ENCODE data around the gene RUFY4. TPM values are rescaled to one million over a fixed set of nuclear protein-coding genes. Genes with fewer than 3 reads are reported as not detected.
"Not testable (repeated sequence)": the region's sequence is repeated elsewhere in the genome, so short reads cannot be mapped to it uniquely, and the experiment has no call there.

RUFY4 gene
- total and polyA plus RNA-seq, 9 donors: 0.14 to 0.28 (median 0.22) TPM; not detected in 2

DNA sequence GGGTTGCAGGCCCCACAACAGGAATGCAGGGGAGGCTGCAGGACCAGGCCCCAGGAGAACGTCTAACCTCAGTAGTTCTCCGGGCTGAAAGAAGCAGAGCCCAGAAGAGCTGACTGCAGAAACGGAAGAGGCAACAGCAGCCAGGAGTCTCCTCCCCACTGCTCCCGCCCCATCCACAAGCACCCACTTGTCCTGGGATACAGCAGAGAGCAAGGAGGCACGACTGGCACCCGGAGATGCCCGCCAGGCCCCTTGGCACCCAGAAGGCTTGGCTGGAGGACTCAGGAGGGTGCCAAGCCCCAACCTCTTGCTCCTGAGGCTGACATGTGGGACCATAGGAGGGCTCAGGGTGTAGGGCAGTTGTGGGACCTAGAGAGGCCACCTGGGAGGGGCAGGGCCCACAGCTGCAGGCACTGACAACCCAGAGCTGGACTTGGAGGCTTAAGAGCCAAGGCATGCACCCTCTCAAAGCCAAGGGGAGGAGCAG is 37.2 kb upstream of the RUFY4 start:
- H3K36me3 ChIP-seq (ENCODE audit: control insufficient read depth, insufficient read depth, low read length): no peaks in the 10 kb centered on the region
- H3K4me1 ChIP-seq (ENCODE audit: control insufficient read depth, insufficient read depth, low read length): peaks cover 32% of the 10 kb centered on the region
- DNase-seq: no peak
- whole genome bisulfite sequencing (ENCODE audit: insufficient coverage): 59% methylated on average over 7 of the region's 7 CpGs
- H3K9me3 ChIP-seq (replicated peaks; ENCODE audit: control insufficient read depth, low read depth, low read length): no peaks in the 10 kb centered on the region
- H3K27ac ChIP-seq (ENCODE audit: low read length): no peak overlapping the region
- H3K27me3 ChIP-seq (ENCODE audit: control insufficient read depth, insufficient read depth, low read length): peaks cover 24% of the 10 kb centered on the region
- no peak overlapping the region for H3K4me3 ChIP-seq (ENCODE audit: low read length)

- Histone ChIP-seq H3K4me3 (ENCODE audit: low read length) (no peak overlapping the region), H3K27me3 (ENCODE audit: control insufficient read depth, insufficient read depth, low read length) (peaks cover 24% of the 10 kb centered on the region), H3K4me1 (ENCODE audit: control insufficient read depth, insufficient read depth, low read length) (peaks cover 26% of the 10 kb centered on the region), H3K36me3 (ENCODE audit: control insufficient read depth, insufficient read depth, low read length) (no peaks in the 10 kb centered on the region), H3K9me3 (replicated peaks; ENCODE audit: control insufficient read depth, low read depth, low read length) (no peaks in the 10 kb centered on the region), H3K27ac (ENCODE audit: low read length) (no peak overlapping the region)
- WGBS (ENCODE audit: insufficient coverage): 61% methylated on average over 10 of the region's 12 CpGs
- no peak for DNase-seq
Measured at GRCh38 chr2:218032336-218033171, 36.5 kb upstream of the RUFY4 start.

DNA sequence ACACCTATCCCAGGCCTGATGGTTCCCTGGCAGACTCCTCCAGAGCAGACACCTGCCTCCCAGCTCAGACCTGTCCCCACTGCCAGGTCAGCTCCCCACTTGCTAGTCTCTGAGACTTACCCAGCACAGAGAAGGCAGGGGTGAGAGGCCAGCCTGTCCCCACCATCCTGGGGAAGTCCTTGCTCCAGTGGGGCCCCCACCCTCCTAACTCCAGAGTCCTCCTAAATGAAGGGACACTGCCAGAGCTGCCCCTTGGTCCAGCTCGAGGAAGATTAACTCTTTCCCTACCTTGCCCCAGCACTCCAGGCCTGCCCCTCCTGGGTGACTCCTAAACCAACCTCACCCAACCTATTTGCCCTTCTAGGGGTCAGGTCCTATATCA is 35.9 kb upstream of the RUFY4 start:
- no peak for DNase-seq
- H3K27ac ChIP-seq (ENCODE audit: low read length): no peak overlapping the region
- peaks cover 24% of the 10 kb centered on the region for H3K27me3 ChIP-seq (ENCODE audit: control insufficient read depth, insufficient read depth, low read length)
- H3K36me3 ChIP-seq (ENCODE audit: control insufficient read depth, insufficient read depth, low read length): no peaks in the 10 kb centered on the region
- H3K9me3 ChIP-seq (replicated peaks; ENCODE audit: control insufficient read depth, low read depth, low read length): no peaks in the 10 kb centered on the region
- H3K4me1 ChIP-seq (ENCODE audit: control insufficient read depth, insufficient read depth, low read length): peaks cover 26% of the 10 kb centered on the region
- H3K4me3 ChIP-seq (ENCODE audit: low read length): no peak overlapping the region
- WGBS (ENCODE audit: insufficient coverage): 30% methylated on average over 1 of the region's 1 CpG

DNA sequence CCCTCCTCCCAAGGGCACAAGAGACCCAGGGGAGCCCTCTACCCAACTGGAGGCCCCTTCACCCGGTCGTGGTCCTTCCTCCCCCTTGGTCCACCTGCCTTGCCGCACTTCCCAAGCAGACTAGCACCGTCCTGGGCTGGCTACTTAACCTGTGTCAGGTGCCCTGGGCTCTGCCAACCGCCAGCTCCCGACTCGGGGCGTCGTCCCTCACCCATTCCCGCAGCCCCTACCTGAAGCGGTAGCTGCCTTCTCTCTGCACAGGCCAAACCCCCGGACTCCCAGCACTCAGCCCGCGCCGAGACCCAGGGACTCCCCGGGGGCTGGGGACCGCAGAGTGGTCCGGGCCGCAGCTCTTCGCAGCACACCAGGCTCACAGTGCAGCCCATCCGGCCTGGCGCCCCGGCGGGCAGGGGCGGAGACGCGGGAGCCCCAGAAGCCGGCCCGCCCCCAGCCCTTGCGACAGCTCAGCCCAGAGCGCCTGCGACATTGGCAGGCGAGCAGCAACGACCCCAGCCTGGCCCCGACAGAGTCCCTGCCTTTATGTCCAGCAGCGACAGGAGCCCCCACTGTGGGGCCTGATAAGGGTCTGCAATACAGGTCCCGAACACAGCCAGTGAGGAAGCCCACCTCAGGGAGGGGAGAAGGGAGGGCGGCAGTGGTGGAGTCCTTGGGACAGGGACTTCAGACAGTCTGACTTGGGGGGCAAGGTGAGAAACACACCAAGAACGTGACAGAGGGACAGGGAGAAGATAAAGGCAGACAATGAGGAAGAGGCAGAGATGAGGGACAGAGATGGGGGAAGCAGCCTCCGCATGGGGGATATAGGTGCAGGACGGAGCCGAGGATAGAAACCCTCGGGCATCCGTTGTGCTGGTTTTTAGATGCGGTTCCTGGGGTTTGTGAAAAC is 35.2 kb upstream of the RUFY4 start:
- WGBS (ENCODE audit: insufficient coverage): 30% methylated on average over 37 of the region's 45 CpGs
- no peaks in the 10 kb centered on the region for H3K36me3 ChIP-seq (ENCODE audit: control insufficient read depth, insufficient read depth, low read length)
- no peak overlapping the region for H3K4me3 ChIP-seq (ENCODE audit: low read length)
- H3K9me3 ChIP-seq (replicated peaks; ENCODE audit: control insufficient read depth, low read depth, low read length): no peaks in the 10 kb centered on the region
- H3K4me1 ChIP-seq (ENCODE audit: control insufficient read depth, insufficient read depth, low read length): peaks cover 24% of the 10 kb centered on the region
- DNase-seq: no peak
- H3K27me3 ChIP-seq (ENCODE audit: control insufficient read depth, insufficient read depth, low read length): peaks cover 24% of the 10 kb centered on the region
- no peak overlapping the region for H3K27ac ChIP-seq (ENCODE audit: low read length)

DNA sequence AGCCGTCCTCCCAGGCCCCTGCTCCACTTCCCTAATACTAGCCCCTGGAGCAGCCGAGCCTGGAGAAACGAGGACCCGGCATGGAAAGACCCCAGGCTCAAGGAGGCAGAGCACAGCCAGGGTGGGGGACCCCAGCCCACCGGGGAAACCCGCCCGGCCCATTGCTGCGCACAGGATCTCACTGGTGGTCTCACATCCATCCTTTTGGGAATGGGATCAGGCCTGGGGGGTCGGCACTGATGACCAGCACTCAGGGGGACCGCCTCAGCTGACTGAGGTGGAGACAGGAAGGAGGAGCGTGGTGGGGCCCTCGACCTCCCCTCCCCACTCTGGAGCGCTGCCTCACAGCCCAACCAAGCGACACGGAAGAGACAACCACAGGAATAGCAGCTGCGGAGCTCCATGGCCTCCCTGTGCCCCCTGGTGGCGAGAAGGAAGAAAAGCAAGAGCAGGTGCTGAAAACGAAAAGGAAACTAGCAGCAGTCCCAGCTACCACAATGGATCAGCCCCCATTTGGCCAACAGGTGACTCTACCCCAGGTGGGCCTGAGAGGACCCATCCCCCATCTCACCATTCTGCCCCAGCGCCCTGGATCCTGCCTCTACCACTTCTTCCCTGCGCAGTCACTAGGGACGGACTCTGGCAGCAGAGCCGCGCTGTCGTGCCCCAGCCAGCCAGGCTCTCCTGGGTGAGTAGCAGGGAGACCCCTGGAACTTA is 34.4 kb upstream of the RUFY4 start:
- peaks cover 24% of the 10 kb centered on the region for H3K4me1 ChIP-seq (ENCODE audit: control insufficient read depth, insufficient read depth, low read length)
- 19% methylated on average over 10 of the region's 24 CpGs for WGBS (ENCODE audit: insufficient coverage)
- H3K27me3 ChIP-seq (ENCODE audit: control insufficient read depth, insufficient read depth, low read length): peaks cover 27% of the 10 kb centered on the region
- not testable (repeated sequence) for H3K36me3 ChIP-seq (ENCODE audit: control insufficient read depth, insufficient read depth, low read length); H3K27ac ChIP-seq (ENCODE audit: low read length); H3K4me3 ChIP-seq (ENCODE audit: low read length); H3K9me3 ChIP-seq (replicated peaks; ENCODE audit: control insufficient read depth, low read depth, low read length)
- peak; percentile 88 for DNase-seq

- no peaks in the 10 kb centered on the region for H3K9me3 ChIP-seq (replicated peaks; ENCODE audit: control insufficient read depth, low read depth, low read length)
- no peak overlapping the region for H3K4me3 ChIP-seq (ENCODE audit: low read length)
- DNase-seq: no peak
- peaks cover 24% of the 10 kb centered on the region for H3K4me1 ChIP-seq (ENCODE audit: control insufficient read depth, insufficient read depth, low read length)
- H3K36me3 ChIP-seq (ENCODE audit: control insufficient read depth, insufficient read depth, low read length): no peaks in the 10 kb centered on the region
- 72% methylated on average over 5 of the region's 12 CpGs for WGBS (ENCODE audit: insufficient coverage)
- no peak overlapping the region for H3K27ac ChIP-seq (ENCODE audit: low read length)
- peaks cover 28% of the 10 kb centered on the region for H3K27me3 ChIP-seq (ENCODE audit: control insufficient read depth, insufficient read depth, low read length)
Measured at GRCh38 chr2:218035463-218036100, 33.5 kb upstream of the RUFY4 start.

DNA sequence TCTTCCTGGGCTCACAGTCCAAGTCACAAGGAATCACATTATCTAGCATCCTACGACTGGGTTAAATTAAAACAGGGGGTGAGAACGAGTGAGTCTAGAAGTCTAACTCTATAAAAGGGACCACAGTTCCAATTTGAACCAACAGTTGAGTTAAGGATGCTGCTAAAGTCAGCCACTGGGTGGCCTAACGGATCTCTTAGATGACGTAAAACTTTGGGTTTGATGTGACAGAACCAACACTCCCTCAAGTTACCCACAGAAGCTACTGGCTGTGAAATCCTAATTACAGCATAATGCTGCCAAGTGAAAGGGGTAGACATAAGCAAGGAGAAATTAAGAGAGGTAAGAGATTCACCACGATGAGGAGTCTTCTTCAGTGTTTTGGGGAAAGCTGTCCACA is 32.7 kb upstream of the RUFY4 start:
- WGBS (ENCODE audit: insufficient coverage): 50% methylated on average over 1 of the region's 5 CpGs
- Histone ChIP-seq H3K4me1 (ENCODE audit: control insufficient read depth, insufficient read depth, low read length) (peaks cover 24% of the 10 kb centered on the region), H3K36me3 (ENCODE audit: control insufficient read depth, insufficient read depth, low read length) (no peaks in the 10 kb centered on the region), H3K27me3 (ENCODE audit: control insufficient read depth, insufficient read depth, low read length) (peaks cover 28% of the 10 kb centered on the region), H3K4me3 (ENCODE audit: low read length) (no peak overlapping the region), H3K27ac (ENCODE audit: low read length) (no peak overlapping the region), H3K9me3 (replicated peaks; ENCODE audit: control insufficient read depth, low read depth, low read length) (no peaks in the 10 kb centered on the region)
- DNase-seq: no peak

GRCh38 chr2:218039171-218039570 is 29.9 kb upstream of the RUFY4 start:
- no peak for DNase-seq
- no peaks in the 10 kb centered on the region for H3K36me3 ChIP-seq (ENCODE audit: control insufficient read depth, insufficient read depth, low read length)
- whole genome bisulfite sequencing (ENCODE audit: insufficient coverage): no CpG with 5 or more reads among the region's 2 CpGs
- peaks cover 12% of the 10 kb centered on the region for H3K27me3 ChIP-seq (ENCODE audit: control insufficient read depth, insufficient read depth, low read length)
- peaks cover 8% of the 10 kb centered on the region for H3K4me1 ChIP-seq (ENCODE audit: control insufficient read depth, insufficient read depth, low read length)
- no peak overlapping the region for H3K4me3 ChIP-seq (ENCODE audit: low read length)
- peaks cover 7% of the 10 kb centered on the region for H3K9me3 ChIP-seq (replicated peaks; ENCODE audit: control insufficient read depth, low read depth, low read length)
- no peak overlapping the region for H3K27ac ChIP-seq (ENCODE audit: low read length)

- peaks cover 7% of the 10 kb centered on the region for H3K9me3 ChIP-seq (replicated peaks; ENCODE audit: control insufficient read depth, low read depth, low read length)
- DNase-seq: no peak
- no peak overlapping the region for H3K4me3 ChIP-seq (ENCODE audit: low read length)
- no peaks in the 10 kb centered on the region for H3K4me1 ChIP-seq (ENCODE audit: control insufficient read depth, insufficient read depth, low read length)
- H3K27ac ChIP-seq (ENCODE audit: low read length): no peak overlapping the region
- WGBS (ENCODE audit: insufficient coverage): no CpG with 5 or more reads among the region's 2 CpGs
- H3K36me3 ChIP-seq (ENCODE audit: control insufficient read depth, insufficient read depth, low read length): no peaks in the 10 kb centered on the region
- H3K27me3 ChIP-seq (ENCODE audit: control insufficient read depth, insufficient read depth, low read length): peaks cover 7% of the 10 kb centered on the region
Measured at GRCh38 chr2:218040883-218041282, 28.2 kb upstream of the RUFY4 start.

All from muscle of leg (tissue), 11 donors.